Colonic mucosa (tissue), 4 donors: Measurements from ENCODE around the gene CFAP100. TPM values are rescaled to one million over a fixed set of nuclear protein-coding genes. Genes with fewer than 3 reads are reported as not detected.

Source experiments
- DNase-seq: peaks from one replicate; pipeline ENCODE4 v3.0.0-alpha.2; 2020
- H3K27ac ChIP-seq: fragments of 200-600 bp; one replicate; pipeline ENCODE4 v1.8.0; 2021
- H3K27me3 ChIP-seq: fragments of 200-600 bp; one replicate; pipeline ENCODE4 v1.8.0; 2021
- H3K36me3 ChIP-seq: fragments of 200-600 bp; one replicate; pipeline ENCODE4 v1.8.0; 2021
- H3K4me1 ChIP-seq: fragments of 200-600 bp; one replicate; pipeline ENCODE4 v1.8.0; 2021; ENCODE audit warnings: mild to moderate bottlenecking
- H3K4me3 ChIP-seq: fragments of 200-600 bp; one replicate; pipeline ENCODE4 v1.8.0; 2021
- H3K9ac ChIP-seq, 2 donors: one replicate each; pipeline ENCODE4 v1.7.0; 2013; ENCODE audit warnings: control low read depth in 2 of 2, low read depth in 2 of 2, low read length in 2 of 2
- H3K9me3 ChIP-seq: fragments of 200-600 bp; one replicate; pipeline ENCODE4 v1.8.0; 2021
- CTCF ChIP-seq: fragments of 200-600 bp; IDR thresholded peaks from one replicate; pipeline ENCODE4 v1.8.0; 2022; ENCODE audit warnings: antibody characterized with exemption, mild to moderate bottlenecking
- intact Hi-C: fragments of 100-400 bp; cut with DNase I; formaldehyde crosslinking; loops from one replicate; pipeline ENCODE4 v1.14.1; 2022
- total RNA-seq, 2 donors: library from RNA; stranded (reverse); fragmentation: NEBNext Ultra II Directional in 1 of 2; extraction: Animal tissue kit (Norgen Biotek cat#: 25700) in 1 of 2; gene quantifications; one replicate each; pipeline ENCODE4 v1.2.1, GENCODE V29; 2021
- donor health status: healthy.
- donor health status: DM: no; HTN: no; CAD: no.
- donor health status: DM: no; HTN: no; CAD: no.

The CFAP100 gene
- total RNA-seq, 2 donors from 2014 or later = not detected

- no peak overlapping the region for H3K9ac ChIP-seq
- no peaks in the 10 kb centered on the region for H3K36me3 ChIP-seq
- no peak overlapping the region for H3K4me3 ChIP-seq
- no peak for TF ChIP-seq CTCF
- H3K9me3 ChIP-seq = no peaks in the 10 kb centered on the region
- no peak for DNase-seq
- no peaks in the 10 kb centered on the region for H3K4me1 ChIP-seq
- no peaks in the 10 kb centered on the region for H3K27me3 ChIP-seq
- no peak overlapping the region for H3K27ac ChIP-seq
- intact Hi-C loops = no loop called here
Measured at GRCh38 chr3:126376444-126376843, 18.3 kb upstream of the CFAP100 start.

GRCh38 chr3:126377211-126377610 lies 17.5 kb upstream of the CFAP100 start:
- H3K4me1 ChIP-seq = no peaks in the 10 kb centered on the region
- no peak for DNase-seq
- H3K27ac ChIP-seq = no peak overlapping the region
- no peak overlapping the region for H3K4me3 ChIP-seq
- H3K36me3 ChIP-seq = no peaks in the 10 kb centered on the region
- intact Hi-C loops = no loop called here
- no peaks in the 10 kb centered on the region for H3K9me3 ChIP-seq
- H3K9ac ChIP-seq = no peak overlapping the region
- H3K27me3 ChIP-seq = no peaks in the 10 kb centered on the region
- TF ChIP-seq CTCF = no peak

GRCh38 chr3:126378341-126378751 lies 16.4 kb upstream of the CFAP100 start:
- intact Hi-C loops = no loop called here
- Histone ChIP-seq H3K4me1 (no peaks in the 10 kb centered on the region), H3K9me3 (no peaks in the 10 kb centered on the region), H3K27me3 (no peaks in the 10 kb centered on the region), H3K9ac (no peak overlapping the region), H3K4me3 (no peak overlapping the region), H3K27ac (no peak overlapping the region), H3K36me3 (no peaks in the 10 kb centered on the region)
- no peak for TF ChIP-seq CTCF
- no peak for DNase-seq

GRCh38 chr3:126380011-126380768 lies 14.5 kb upstream of the CFAP100 start:
- intact Hi-C loops = no loop called here
- no peaks in the 10 kb centered on the region for H3K27me3 ChIP-seq
- TF ChIP-seq CTCF = no peak
- H3K4me1 ChIP-seq = no peaks in the 10 kb centered on the region
- no peak overlapping the region for H3K27ac ChIP-seq
- no peak overlapping the region for H3K9ac ChIP-seq
- H3K9me3 ChIP-seq = no peaks in the 10 kb centered on the region
- no peaks in the 10 kb centered on the region for H3K36me3 ChIP-seq
- no peak for DNase-seq
- no peak overlapping the region for H3K4me3 ChIP-seq

- DNase-seq = no peak
- Histone ChIP-seq H3K9ac (no peak overlapping the region), H3K9me3 (no peaks in the 10 kb centered on the region), H3K4me3 (no peak overlapping the region), H3K4me1 (no peaks in the 10 kb centered on the region), H3K27me3 (no peaks in the 10 kb centered on the region), H3K27ac (no peak overlapping the region), H3K36me3 (no peaks in the 10 kb centered on the region)
- TF ChIP-seq CTCF = no peak
- intact Hi-C loops = no loop called here
Measured at GRCh38 chr3:126381966-126382365, 12.7 kb upstream of the CFAP100 start.
